Ascending aorta (tissue), 2 donors: Measurements from ENCODE around the gene BAG5. TPM values are rescaled to one million over a fixed set of nuclear protein-coding genes. Genes with fewer than 3 reads are reported as not detected.

Source experiments
- DNase-seq, 2 donors: peaks; one replicate each; pipeline ENCODE4 v3.0.0-alpha.2; 2019; ENCODE audit warnings: low spot score in 2 of 2
- H3K27ac ChIP-seq, 2 donors: fragments of 200-600 bp; sonication (generic); one replicate each; pipeline ENCODE4 v1.5.1; 2016 to 2017; ENCODE audit warnings: mild to moderate bottlenecking in 1 of 2
- H3K27me3 ChIP-seq: fragments of 200-600 bp; sonication (generic); one replicate; pipeline ENCODE4 v1.5.1; 2017
- H3K36me3 ChIP-seq, 2 donors: fragments of 200-600 bp; sonication (generic); one replicate each; pipeline ENCODE4 v1.5.1; 2016
- H3K4me1 ChIP-seq, 2 donors: fragments of 200-600 bp; sonication (generic); one replicate each; pipeline ENCODE4 v1.5.1; 2016 to 2017; ENCODE audit warnings: mild to moderate bottlenecking in 1 of 2
- H3K4me3 ChIP-seq, 2 donors: fragments of 200-600 bp; sonication (generic); one replicate each; pipeline ENCODE4 v1.5.1; 2016 to 2017; ENCODE audit warnings: mild to moderate bottlenecking in 1 of 2
- H3K9me3 ChIP-seq, 2 donors: fragments of 200-600 bp; sonication (generic); one replicate each; pipeline ENCODE4 v1.5.1; 2016
- intact Hi-C: fragments of 100-400 bp; cut with DNase I; formaldehyde crosslinking; loops from one replicate; pipeline ENCODE4 v1.15.1; 2023
- total RNA-seq: library from RNA; depleted of rRNA; stranded (reverse); fragments of >200 nt; gene quantifications from one replicate; pipeline ENCODE4 v1.1.0, GENCODE V29; 2016
- TF ChIP-seq, protein P1 (sequence below), 3 experiments: fragments of 200-600 bp in 2 of 3; fragments of 450-650 bp in 1 of 3; sonication (generic) in 2 of 3; IDR thresholded peaks; one replicate each; pipeline ENCODE4 v1.5.1; 2016 to 2019; ENCODE audit warnings: antibody characterized with exemption in 3 of 3, mild to moderate bottlenecking in 1 of 3, moderate library complexity in 1 of 3

The BAG5 gene
- total RNA-seq, 1 donor from 2014 or later, result 7.1 TPM

DNA sequence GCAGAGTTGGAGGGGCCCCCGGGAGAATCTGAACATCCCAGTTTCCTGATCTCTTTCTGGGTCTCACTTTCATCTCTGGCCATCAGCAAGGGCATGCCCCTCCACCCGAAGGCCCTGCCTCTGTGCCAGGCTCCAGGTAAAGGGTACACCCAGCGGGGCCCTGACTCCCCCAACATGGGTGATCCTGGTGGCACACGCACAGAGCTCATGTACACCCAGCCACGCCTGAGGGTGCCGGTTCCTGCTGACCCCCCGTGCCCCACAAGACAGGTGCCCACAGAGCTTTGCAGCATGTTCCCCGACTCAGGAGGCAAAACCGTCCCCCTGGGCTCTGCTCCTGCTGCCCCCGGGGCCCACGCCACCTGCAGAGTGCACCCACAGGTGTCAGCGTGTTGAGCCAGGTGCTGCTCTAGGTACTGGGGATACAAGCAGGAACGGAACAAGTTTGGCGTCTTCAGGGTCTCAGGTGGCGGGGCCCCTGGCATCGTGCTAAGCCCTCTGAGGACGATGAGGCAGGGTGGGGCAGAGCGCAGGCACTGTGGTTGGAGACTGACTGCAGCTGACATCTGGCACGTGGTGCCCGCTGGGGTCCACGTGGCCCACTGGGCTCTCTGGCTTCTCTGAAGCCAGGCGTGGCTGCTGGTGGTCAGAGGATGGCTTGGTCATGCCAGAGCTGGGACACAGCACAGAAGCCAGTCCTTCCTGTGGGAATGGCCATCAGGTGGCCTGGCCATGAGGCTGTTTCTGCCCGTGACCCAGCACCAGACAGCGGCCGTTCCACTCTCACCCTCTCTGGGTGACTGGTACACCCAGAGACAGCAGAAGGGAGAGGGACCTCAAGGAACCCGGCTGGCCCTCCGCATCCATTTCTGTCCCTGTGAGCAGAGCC, 13.8 kb downstream of the BAG5 start:
- H3K4me1 ChIP-seq, result peaks cover 31 to 55% of the 10 kb centered on the region in 2 donors
- peak in 1 of 2 donors; percentile 62 for DNase-seq

DNA sequence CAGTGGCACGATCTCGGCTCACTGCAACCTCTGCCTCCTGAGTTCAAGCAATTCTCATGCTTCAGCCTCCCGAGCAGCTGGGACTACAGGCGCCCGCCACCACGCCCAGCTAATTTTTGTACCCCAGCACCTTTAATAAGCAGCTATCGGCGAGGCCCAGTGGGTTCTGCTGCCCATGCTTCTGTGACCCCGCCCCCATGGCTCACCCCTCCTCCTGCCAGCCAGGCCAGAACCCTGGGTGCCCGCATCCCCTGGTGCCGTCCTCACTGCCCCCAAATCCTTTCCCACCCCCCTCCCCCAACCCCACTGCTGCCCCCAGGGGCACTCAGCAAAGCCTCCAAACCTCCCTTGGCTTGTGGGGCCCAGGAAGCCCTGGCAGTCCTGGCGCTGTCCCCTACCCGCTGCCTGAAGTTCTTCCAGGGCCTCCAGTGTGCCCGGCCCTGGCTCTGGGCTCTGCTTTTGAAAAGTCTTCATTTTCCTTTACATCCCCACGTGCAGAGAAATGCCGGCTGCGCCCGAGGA, 14.5 kb downstream of the BAG5 start:
- H3K27me3 ChIP-seq, result no peaks in the 10 kb centered on the region
- H3K4me1 ChIP-seq, result peaks cover 38 to 62% of the 10 kb centered on the region in 2 donors
- no peaks in the 10 kb centered on the region for H3K9me3 ChIP-seq
- intact Hi-C loops, result loop anchor here (1.0 kb wide), 1 partner anchor 30 kb away; no protein-coding TSS in a partner anchor
- TF ChIP-seq, protein P1, sequence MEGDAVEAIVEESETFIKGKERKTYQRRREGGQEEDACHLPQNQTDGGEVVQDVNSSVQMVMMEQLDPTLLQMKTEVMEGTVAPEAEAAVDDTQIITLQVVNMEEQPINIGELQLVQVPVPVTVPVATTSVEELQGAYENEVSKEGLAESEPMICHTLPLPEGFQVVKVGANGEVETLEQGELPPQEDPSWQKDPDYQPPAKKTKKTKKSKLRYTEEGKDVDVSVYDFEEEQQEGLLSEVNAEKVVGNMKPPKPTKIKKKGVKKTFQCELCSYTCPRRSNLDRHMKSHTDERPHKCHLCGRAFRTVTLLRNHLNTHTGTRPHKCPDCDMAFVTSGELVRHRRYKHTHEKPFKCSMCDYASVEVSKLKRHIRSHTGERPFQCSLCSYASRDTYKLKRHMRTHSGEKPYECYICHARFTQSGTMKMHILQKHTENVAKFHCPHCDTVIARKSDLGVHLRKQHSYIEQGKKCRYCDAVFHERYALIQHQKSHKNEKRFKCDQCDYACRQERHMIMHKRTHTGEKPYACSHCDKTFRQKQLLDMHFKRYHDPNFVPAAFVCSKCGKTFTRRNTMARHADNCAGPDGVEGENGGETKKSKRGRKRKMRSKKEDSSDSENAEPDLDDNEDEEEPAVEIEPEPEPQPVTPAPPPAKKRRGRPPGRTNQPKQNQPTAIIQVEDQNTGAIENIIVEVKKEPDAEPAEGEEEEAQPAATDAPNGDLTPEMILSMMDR (IDR thresholded peaks at IDR 0.05), result no peak
- no peak overlapping the region for H3K4me3 ChIP-seq
- H3K27ac ChIP-seq, result no peak overlapping the region
- no peaks in the 10 kb centered on the region for H3K36me3 ChIP-seq
- no peak for DNase-seq

More for the DNA sequence above, 13.8 kb downstream of the BAG5 start:
- Histone ChIP-seq H3K27me3 (no peaks in the 10 kb centered on the region), H3K4me3 (no peak overlapping the region), H3K36me3 (no peaks in the 10 kb centered on the region), H3K27ac (peak overlapping the region; percentile 95 to 97), H3K9me3 (no peaks in the 10 kb centered on the region)
- intact Hi-C loops, result no loop called here
- TF ChIP-seq, protein P1 (IDR thresholded peaks at IDR 0.05), result no peak

GRCh38 chr14:103547455-103547940, 15.0 kb downstream of the BAG5 start:
- intact Hi-C loops, result loop anchor here (1.0 kb wide), 1 partner anchor 29 kb away; no protein-coding TSS in a partner anchor
- no peaks in the 10 kb centered on the region for H3K27me3 ChIP-seq
- TF ChIP-seq, protein P1 (IDR thresholded peaks at IDR 0.05), result no peak
- no peak overlapping the region for H3K27ac ChIP-seq
- no peak overlapping the region for H3K4me3 ChIP-seq
- no peak for DNase-seq
- peaks cover 43 to 63% of the 10 kb centered on the region in 2 donors for H3K4me1 ChIP-seq
- no peaks in the 10 kb centered on the region for H3K9me3 ChIP-seq
- H3K36me3 ChIP-seq, result no peaks in the 10 kb centered on the region

GRCh38 chr14:103546652-103547454, 15.6 kb downstream of the BAG5 start:
- Histone ChIP-seq H3K27me3 (no peaks in the 10 kb centered on the region), H3K4me1 (peaks cover 46 to 65% of the 10 kb centered on the region in 2 donors), H3K9me3 (no peaks in the 10 kb centered on the region), H3K27ac (no peak overlapping the region), H3K36me3 (no peaks in the 10 kb centered on the region), H3K4me3 (no peak overlapping the region)
- DNase-seq, result no peak
- intact Hi-C loops, result loop anchor here (1.0 kb wide), 2 partner anchors 29 to 47 kb away; no protein-coding TSS in a partner anchor
- TF ChIP-seq, protein P1 (IDR thresholded peaks at IDR 0.05), result peak; percentile 84 to 93 (median 86)

DNA sequence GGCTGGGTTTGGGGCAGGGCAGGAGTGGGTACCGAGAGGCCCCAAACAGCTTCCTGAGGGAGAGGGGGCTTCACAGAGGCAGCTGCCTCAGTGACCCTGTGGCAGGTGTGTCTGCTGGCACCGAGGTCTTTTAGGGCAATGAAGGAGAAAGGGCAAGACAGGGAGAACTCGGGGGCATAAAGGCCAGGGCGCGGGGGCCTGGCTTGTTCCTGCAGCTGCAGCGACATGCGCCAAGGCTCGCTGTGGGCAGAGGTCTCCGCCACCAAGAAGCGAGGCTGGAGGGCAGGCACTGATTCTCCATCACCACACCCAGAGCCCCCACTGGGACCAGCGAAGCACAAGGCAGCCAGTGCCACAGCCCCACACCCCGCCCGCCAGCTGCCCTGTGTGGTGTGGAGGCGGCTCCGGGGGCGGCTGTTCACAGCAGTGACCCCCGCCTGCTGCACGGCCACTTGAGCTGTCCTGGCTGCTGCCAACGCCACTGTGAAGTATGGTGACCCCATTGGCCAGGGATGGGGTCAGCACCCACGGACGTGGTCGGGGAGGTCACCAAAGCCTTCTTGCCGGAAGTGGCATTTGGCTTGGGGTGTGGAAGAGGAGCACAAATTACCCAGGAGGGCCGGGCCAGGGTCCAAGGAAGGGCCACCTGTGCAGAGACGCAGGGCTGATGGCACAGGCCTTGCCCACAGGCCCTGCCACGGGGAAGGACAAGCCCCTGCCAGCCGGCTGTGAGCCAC, 16.4 kb downstream of the BAG5 start:
- Histone ChIP-seq H3K4me3 (no peak overlapping the region), H3K27me3 (no peaks in the 10 kb centered on the region), H3K27ac (no peak overlapping the region), H3K9me3 (no peaks in the 10 kb centered on the region), H3K4me1 (peaks cover 48 to 66% of the 10 kb centered on the region in 2 donors), H3K36me3 (no peaks in the 10 kb centered on the region)
- intact Hi-C loops, result loop anchor here (1.0 kb wide), 1 partner anchor 46 kb away; no protein-coding TSS in a partner anchor
- TF ChIP-seq, protein P1 (IDR thresholded peaks at IDR 0.05), result no peak
- no peak for DNase-seq
